Transverse colon (tissue), 4 donors: Measurements from ENCODE around the gene MAN2C1.

ENCODE experiments used
- POLR2A ChIP-seq: fragments of 450-650 bp; IDR thresholded peaks from one replicate; pipeline ENCODE4 v1.6.1; 2016; ENCODE audit warnings: antibody characterized with exemption, mild to moderate bottlenecking, moderate library complexity
- POLR2AphosphoS5 ChIP-seq, 3 donors: sonication (generic); formaldehyde crosslinking; IDR thresholded peaks; one replicate each; pipeline ENCODE4 v1.6.1; 2016; ENCODE audit warnings: antibody characterized with exemption in 3 of 3
- TF ChIP-seq, protein P1 (sequence below), 5 experiments: fragments of 200-600 bp in 3 of 5; fragments of 450-650 bp in 2 of 5; sonication (generic) in 3 of 5; IDR thresholded peaks; 1 replicate in 2 of 5; 2 replicates in 3 of 5; pipeline ENCODE4 v1.5.1; 2016 to 2017; ENCODE audit warnings: antibody characterized with exemption in 5 of 5, inconsistent platforms in 3 of 5, mild to moderate bottlenecking in 2 of 5, moderate library complexity in 1 of 5

DNA sequence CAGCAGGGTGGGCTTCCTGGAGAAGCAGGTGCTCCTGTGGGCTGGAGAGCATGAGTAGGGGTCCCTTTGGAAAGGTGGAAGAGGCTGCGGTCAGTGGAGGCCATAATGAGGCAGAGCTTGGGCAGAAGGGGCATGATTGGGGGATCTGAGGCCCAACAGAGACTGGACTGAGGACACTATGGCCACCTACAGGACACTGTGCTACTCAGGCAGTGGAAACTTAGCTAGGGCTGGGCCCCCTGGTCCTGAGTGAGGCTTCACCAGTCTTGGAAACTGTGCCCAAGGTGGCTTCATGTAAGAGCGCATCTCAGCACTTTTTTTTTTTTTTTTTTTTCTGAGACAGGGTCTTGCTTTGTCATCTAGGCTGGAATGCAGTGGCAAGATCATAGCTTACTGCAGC is 38.8 kb downstream of the MAN2C1 start:
- TF ChIP-seq, protein P1, sequence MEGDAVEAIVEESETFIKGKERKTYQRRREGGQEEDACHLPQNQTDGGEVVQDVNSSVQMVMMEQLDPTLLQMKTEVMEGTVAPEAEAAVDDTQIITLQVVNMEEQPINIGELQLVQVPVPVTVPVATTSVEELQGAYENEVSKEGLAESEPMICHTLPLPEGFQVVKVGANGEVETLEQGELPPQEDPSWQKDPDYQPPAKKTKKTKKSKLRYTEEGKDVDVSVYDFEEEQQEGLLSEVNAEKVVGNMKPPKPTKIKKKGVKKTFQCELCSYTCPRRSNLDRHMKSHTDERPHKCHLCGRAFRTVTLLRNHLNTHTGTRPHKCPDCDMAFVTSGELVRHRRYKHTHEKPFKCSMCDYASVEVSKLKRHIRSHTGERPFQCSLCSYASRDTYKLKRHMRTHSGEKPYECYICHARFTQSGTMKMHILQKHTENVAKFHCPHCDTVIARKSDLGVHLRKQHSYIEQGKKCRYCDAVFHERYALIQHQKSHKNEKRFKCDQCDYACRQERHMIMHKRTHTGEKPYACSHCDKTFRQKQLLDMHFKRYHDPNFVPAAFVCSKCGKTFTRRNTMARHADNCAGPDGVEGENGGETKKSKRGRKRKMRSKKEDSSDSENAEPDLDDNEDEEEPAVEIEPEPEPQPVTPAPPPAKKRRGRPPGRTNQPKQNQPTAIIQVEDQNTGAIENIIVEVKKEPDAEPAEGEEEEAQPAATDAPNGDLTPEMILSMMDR (IDR thresholded peaks at IDR 0.05), result no peak
- TF ChIP-seq POLR2AphosphoS5 (IDR thresholded peaks at IDR 0.05) (no peak), POLR2A (no peak)
